NCI-H526 treated with DMSO at 0.1 percent for 48 hours (cell line): ENCODE data around the gene GCFC2.
A peak's percentile ranks its signal among the peaks of the same experiment; 100 is the strongest.
"Not testable (repeated sequence)": the region's sequence is repeated elsewhere in the genome, so short reads cannot be mapped to it uniquely, and the experiment has no call there.

Experiments used
- DNase-seq: peaks from one replicate; lab custom pipeline; 2025; lab: John Stamatoyannopoulos, UW

GCFC2 gene

GRCh38 chr2:75710577-75711253 is at the start of gene GCFC2:
GCFC2 (minus strand) TSS chr2:75710915; CDS start chr2:75710855, 60 bp downstream.
- peak; percentile 76 for DNase-seq

- DNase-seq: no peak
Measured at GRCh38 chr2:75752828-75753227, 42.1 kb upstream of the GCFC2 start.

GRCh38 chr2:75751824-75752468 is 41.2 kb upstream of the GCFC2 start:
- DNase-seq: no peak

- no peak for DNase-seq
Measured at GRCh38 chr2:75751360-75751759, 40.6 kb upstream of the GCFC2 start.

- DNase-seq: no peak
Measured at GRCh38 chr2:75737961-75738360, 27.2 kb upstream of the GCFC2 start.

- DNase-seq: no peak
Measured at GRCh38 chr2:75736276-75736675, 25.6 kb upstream of the GCFC2 start.

- DNase-seq: no peak
Measured at GRCh38 chr2:75729861-75730260, 19.1 kb upstream of the GCFC2 start.

- DNase-seq: no peak
Measured at GRCh38 chr2:75728614-75729419, 18.1 kb upstream of the GCFC2 start.

- no peak for DNase-seq
Measured at GRCh38 chr2:75722687-75723086, 12.0 kb upstream of the GCFC2 start.

GRCh38 chr2:75720525-75720924 is 9.8 kb upstream of the GCFC2 start:
- no peak for DNase-seq

- no peak for DNase-seq
Measured at GRCh38 chr2:75719616-75720015, 8.9 kb upstream of the GCFC2 start.

GRCh38 chr2:75716406-75716805 is 5.7 kb upstream of the GCFC2 start:
- no peak for DNase-seq

- DNase-seq: not testable (repeated sequence)
Measured at GRCh38 chr2:75711590-75711989, 875 bp upstream of the GCFC2 start.

- peak; percentile 49 for DNase-seq
Measured at GRCh38 chr2:75710220-75710576, 517 bp downstream of the GCFC2 start.

GRCh38 chr2:75709297-75709696 is 1.4 kb downstream of the GCFC2 start:
- DNase-seq: no peak

GRCh38 chr2:75707901-75708300 is 2.8 kb downstream of the GCFC2 start:
- DNase-seq: no peak

GRCh38 chr2:75705921-75706320 is 4.8 kb downstream of the GCFC2 start:
- DNase-seq: no peak

GRCh38 chr2:75703589-75704287 is 7.0 kb downstream of the GCFC2 start:
- no peak for DNase-seq

- DNase-seq: no peak
Measured at GRCh38 chr2:75702593-75702992, 8.1 kb downstream of the GCFC2 start.

- no peak for DNase-seq
Measured at GRCh38 chr2:75698918-75699317, 11.8 kb downstream of the GCFC2 start.

GRCh38 chr2:75688196-75688595 is 22.5 kb downstream of the GCFC2 start:
- no peak for DNase-seq

- not testable (repeated sequence) for DNase-seq
Measured at GRCh38 chr2:75683430-75683829, 27.3 kb downstream of the GCFC2 start.
